ENCODE results near the gene JDP2.
A peak's percentile ranks its signal among the peaks of the same experiment; 100 is the strongest.

The JDP2 gene

GRCh38 chr14:75411214-75411540 lies 16.6 kb upstream of the JDP2 start:
- peak; percentile 11 for DNase-seq

- no peak for DNase-seq
Observed at GRCh38 chr14:75413013-75413412, 14.8 kb upstream of the JDP2 start.

- no peak for DNase-seq
Observed at GRCh38 chr14:75417674-75418073, 10.1 kb upstream of the JDP2 start.

- DNase-seq = no peak
Observed at GRCh38 chr14:75418850-75419768, 8.7 kb upstream of the JDP2 start.

- no peak for DNase-seq
Observed at GRCh38 chr14:75422169-75422568, 5.7 kb upstream of the JDP2 start.

GRCh38 chr14:75424496-75424895 lies 3.3 kb upstream of the JDP2 start:
- DNase-seq = no peak

GRCh38 chr14:75425446-75425845 lies 2.4 kb upstream of the JDP2 start:
- no peak for DNase-seq

- DNase-seq = no peak
Observed at GRCh38 chr14:75426332-75427125, 1.3 kb upstream of the JDP2 start.

GRCh38 chr14:75427126-75427481 lies 718 bp upstream of the JDP2 start:
- DNase-seq = no peak

- no peak for DNase-seq
Observed at GRCh38 chr14:75428230-75429104, 645 bp downstream of the JDP2 start.

GRCh38 chr14:75429562-75429961 lies 1.7 kb downstream of the JDP2 start:
- DNase-seq = no peak

- DNase-seq = no peak
Observed at GRCh38 chr14:75430116-75430515, 2.3 kb downstream of the JDP2 start.

- DNase-seq = no peak
Observed at GRCh38 chr14:75430526-75430925, 2.7 kb downstream of the JDP2 start.

- DNase-seq = no peak
Observed at GRCh38 chr14:75430976-75431375, 3.2 kb downstream of the JDP2 start.

GRCh38 chr14:75431827-75432226 lies 4.0 kb downstream of the JDP2 start:
- DNase-seq = no peak

- DNase-seq = no peak
Observed at GRCh38 chr14:75432411-75432810, 4.6 kb downstream of the JDP2 start.

- no peak for DNase-seq
Observed at GRCh38 chr14:75433631-75434071, 5.8 kb downstream of the JDP2 start.

GRCh38 chr14:75434138-75434889 lies 6.5 kb downstream of the JDP2 start:
- no peak for DNase-seq

- DNase-seq = no peak
Observed at GRCh38 chr14:75434890-75435248, 7.0 kb downstream of the JDP2 start.

GRCh38 chr14:75435473-75435872 lies 7.7 kb downstream of the JDP2 start:
- no peak for DNase-seq

GRCh38 chr14:75437201-75438143 lies 9.7 kb downstream of the JDP2 start:
- DNase-seq = peak; percentile 66
